OCI-LY7 (cell line): ENCODE data around the gene SEMA6B.

Experiments used
- CTCF ChIP-seq: fragments of 200-600 bp; sonication (generic); conservative IDR thresholded peaks from 2 replicates; pipeline ENCODE4 v1.5.1; 2014; ENCODE audit warnings: mild to moderate bottlenecking, antibody characterized with exemption, low read length, moderate library complexity, mixed read lengths
- EZH2phosphoT487 ChIP-seq: fragments of 200-600 bp; sonication (generic); IDR thresholded peaks from 2 replicates; pipeline ENCODE4 v1.6.1; 2018; ENCODE audit warnings: low read depth, borderline replicate concordance, mild to moderate bottlenecking, mixed run types, antibody characterized with exemption, low read length, moderate library complexity, mixed read lengths

- TF ChIP-seq CTCF (no peak), EZH2phosphoT487 (no peak)
Observed at GRCh38 chr19:4521888-4522242, 37.6 kb downstream of the SEMA6B start.
